Spleen (tissue), 7 donors: ENCODE results near the gene DIP2C.

Experiments
- CTCF ChIP-seq, 11 experiments: fragments of 200-600 bp in 7 of 11; fragments of 450-650 bp in 4 of 11; sonication (generic) in 4 of 11; IDR thresholded peaks in 8 of 11; conservative IDR thresholded peaks in 3 of 11; 1 replicate in 7 of 11; 2 replicates in 4 of 11; pipeline versions ENCODE4 v1.4.0 to v1.8.0; 2016 to 2021; ENCODE audit warnings: antibody characterized with exemption in 11 of 11, inconsistent platforms in 4 of 11, mild to moderate bottlenecking in 1 of 11
- POLR2A ChIP-seq, 3 donors: fragments of 450-650 bp; IDR thresholded peaks; one replicate each; pipeline ENCODE4 v1.5.1; 2017; ENCODE audit warnings: antibody characterized with exemption in 3 of 3, mild to moderate bottlenecking in 1 of 3
- POLR2AphosphoS5 ChIP-seq, 3 donors: sonication (generic); formaldehyde crosslinking; IDR thresholded peaks; one replicate each; pipeline ENCODE4 v1.5.1; 2017; ENCODE audit warnings: antibody characterized with exemption in 3 of 3
- donor health status: DM: no; HTN: no; CAD: no; lungs with moderate emphysema.
- donor health status: DM: no; HTN: no; CAD: no.
- donor health status: DM: no; HTN: no; CAD: no.

GRCh38 chr10:662686-663465, 26.6 kb downstream of the DIP2C start:
- TF ChIP-seq CTCF (IDR thresholded peaks at IDR 0.05 in 8 of 11, conservative IDR thresholded peaks at IDR 0.05 in 3 of 11) = no peak
- no peak for TF ChIP-seq POLR2A (IDR thresholded peaks at IDR 0.05)
- TF ChIP-seq POLR2AphosphoS5 (IDR thresholded peaks at IDR 0.05) = no peak
